ENCODE results near the gene ABCG4.

DNA sequence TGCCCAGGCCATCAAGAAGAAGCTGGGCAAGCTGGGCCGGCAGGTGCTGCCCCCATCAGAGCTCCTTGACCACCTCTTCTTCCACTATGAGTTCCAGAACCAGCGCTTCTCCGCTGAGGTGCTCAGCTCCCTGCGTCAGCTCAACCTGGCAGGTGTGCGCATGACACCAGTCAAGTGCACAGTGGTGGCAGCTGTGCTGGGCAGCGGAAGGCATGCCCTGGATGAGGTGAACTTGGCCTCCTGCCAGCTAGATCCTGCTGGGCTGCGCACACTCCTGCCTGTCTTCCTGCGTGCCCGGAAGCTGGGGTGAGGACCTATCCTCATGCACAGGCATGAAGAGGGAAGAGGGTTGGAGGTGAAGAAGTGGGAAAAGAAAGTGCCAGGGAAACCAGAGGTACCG, 31.1 kb downstream of the ABCG4 start:
- TF ChIP-seq, protein P1, sequence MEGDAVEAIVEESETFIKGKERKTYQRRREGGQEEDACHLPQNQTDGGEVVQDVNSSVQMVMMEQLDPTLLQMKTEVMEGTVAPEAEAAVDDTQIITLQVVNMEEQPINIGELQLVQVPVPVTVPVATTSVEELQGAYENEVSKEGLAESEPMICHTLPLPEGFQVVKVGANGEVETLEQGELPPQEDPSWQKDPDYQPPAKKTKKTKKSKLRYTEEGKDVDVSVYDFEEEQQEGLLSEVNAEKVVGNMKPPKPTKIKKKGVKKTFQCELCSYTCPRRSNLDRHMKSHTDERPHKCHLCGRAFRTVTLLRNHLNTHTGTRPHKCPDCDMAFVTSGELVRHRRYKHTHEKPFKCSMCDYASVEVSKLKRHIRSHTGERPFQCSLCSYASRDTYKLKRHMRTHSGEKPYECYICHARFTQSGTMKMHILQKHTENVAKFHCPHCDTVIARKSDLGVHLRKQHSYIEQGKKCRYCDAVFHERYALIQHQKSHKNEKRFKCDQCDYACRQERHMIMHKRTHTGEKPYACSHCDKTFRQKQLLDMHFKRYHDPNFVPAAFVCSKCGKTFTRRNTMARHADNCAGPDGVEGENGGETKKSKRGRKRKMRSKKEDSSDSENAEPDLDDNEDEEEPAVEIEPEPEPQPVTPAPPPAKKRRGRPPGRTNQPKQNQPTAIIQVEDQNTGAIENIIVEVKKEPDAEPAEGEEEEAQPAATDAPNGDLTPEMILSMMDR (IDR thresholded peaks at IDR 0.05), result no peak
- TF ChIP-seq POLR2AphosphoS5 (IDR thresholded peaks at IDR 0.05), result no peak
